Heart right ventricle (tissue), 16 donors: ENCODE results near the gene GTF2IRD2. TPM values are rescaled to one million over a fixed set of nuclear protein-coding genes. Genes with fewer than 3 reads are reported as not detected.
"Not testable (repeated sequence)": the region's sequence is repeated elsewhere in the genome, so short reads cannot be mapped to it uniquely, and the experiment has no call there.

Source experiments
- ATAC-seq, 8 donors: fragments of 200-7000 bp; cut with Tn5 transposase; one replicate each; pipeline ENCODE4 v1.9.1; 2020; ENCODE audit warnings: mild to moderate bottlenecking in 8 of 8, moderate library complexity in 8 of 8, moderate number of reproducible peaks in 1 of 8
- DNase-seq, 2 donors: peaks; one replicate each; pipeline ENCODE4 v3.0.0-alpha.2; 2020
- H3K27ac ChIP-seq, 10 donors: fragments of 200-600 bp; sonication (generic) in 2 of 10; one replicate each; pipeline versions ENCODE4 v1.5.0 to v1.8.0; 2020 to 2022; ENCODE audit warnings: mild to moderate bottlenecking in 3 of 10
- H3K27me3 ChIP-seq, 7 donors: fragments of 200-600 bp; one replicate each; pipeline ENCODE4 v1.8.0; 2021 to 2022; ENCODE audit warnings: mild to moderate bottlenecking in 2 of 7
- H3K36me3 ChIP-seq, 9 donors: fragments of 200-600 bp; sonication (generic) in 1 of 9; one replicate each; pipeline versions ENCODE4 v1.5.0 to v1.8.0; 2020 to 2022; ENCODE audit warnings: mild to moderate bottlenecking in 2 of 9
- H3K4me1 ChIP-seq, 9 donors: fragments of 200-600 bp; sonication (generic) in 1 of 9; one replicate each; pipeline versions ENCODE4 v1.5.0 to v1.8.0; 2020 to 2022; ENCODE audit warnings: mild to moderate bottlenecking in 4 of 9
- H3K4me3 ChIP-seq, 10 donors: fragments of 200-600 bp; sonication (generic) in 2 of 10; one replicate each; pipeline versions ENCODE4 v1.5.0 to v1.8.0; 2020 to 2022; ENCODE audit warnings: mild to moderate bottlenecking in 7 of 10, moderate library complexity in 2 of 10
- H3K9me3 ChIP-seq, 11 donors: fragments of 200-600 bp in 10 of 11; sonication (generic) in 2 of 11; one replicate each; pipeline versions ENCODE4 v1.5.0 to v1.8.0; 2013 to 2022; ENCODE audit warnings: mild to moderate bottlenecking in 2 of 11, control low read depth in 1 of 11, moderate library complexity in 1 of 11
- WGBS, 2 donors: extraction: QIAGEN DNeasy Blood & Tissue Kit; methylation state at CpG; one replicate each; pipeline ENCODE4 v1.1.7; 2013; ENCODE audit warnings: inconsistent platforms in 1 of 2; 5-methylcytosine and 5-hydroxymethylcytosine counted together
- intact Hi-C, 10 donors: fragments of 100-400 bp; cut with DNase I; formaldehyde crosslinking; loops; one replicate each; pipeline versions ENCODE4 v1.11.1 to v1.14.2; 2022
- polyA plus RNA-seq, 2 donors: library from polyadenylated mRNA; stranded (reverse); fragments of 200-250 nt; gene quantifications; one replicate each; pipeline ENCODE4 v1.2.3, GENCODE V29; 2013
- total RNA-seq, 10 donors: library from RNA; stranded (reverse); fragmentation: NEBNext Ultra II Directional in 3 of 10; extraction: Animal tissue kit (Norgen Biotek cat#: 25700) in 3 of 10; gene quantifications; one replicate each; pipeline versions ENCODE4 v1.2.1 to v1.2.4, GENCODE V29; 2021 to 2023
- donor health status: Arrhythmogenic right ventricular cardiomyopathy.
- donor health status: ischemic (EF 13 %, LVEDD 7.1; RV severe dilation, severe dysfunction).
- donor health status: healthy with polysubstance abuse.
- donor health status: DM: no; HTN: yes; CAD: no.
- donor health status: DM: no; HTN: no; CAD: no.
- donor health status: ischemic (EF 25% LVEDD 6.9; RV normal size, moderate dysfunction).
- donor health status: ischemic (EF 25% LVEDD 5.7; RV mildly dilated, moderate dysfunction).
- donor health status: healthy.
- donor health status: DM: yes; HTN: yes; CAD: no.
- donor health status: Ischemic cardiomyopathy.
- donor health status: ischemic (EF 35%, LVEDD 5.7; RV mildly dilated, moderate dysfunction).
- donor health status: nonischemic (EF 11% LVEDD 7.7; RV severe dilation, severe dysfunction).
- donor health status: DM: yes; HTN: yes; CAD: no.
- donor health status: PGD.
- donor health status: ischemic (EF 29% LVEDD 5.4; RV normal size, mild dysfunction).
- donor health status: nonischemic (EF 23%, LVEDD 6.1; RV moderate dilation, normal function).

Gene GTF2IRD2
- total and polyA plus RNA-seq, 12 donors, result 10.1 to 26.1 (median 17.7) TPM

GRCh38 chr7:74849853-74850252, 1.6 kb downstream of the GTF2IRD2 start:
- no CpG with 5 or more reads among the region's 12 CpGs for WGBS, 2 donors
- H3K4me3 ChIP-seq, H3K36me3 ChIP-seq, intact Hi-C loops, DNase-seq, H3K9me3 ChIP-seq, H3K27ac ChIP-seq, H3K4me1 ChIP-seq, H3K27me3 ChIP-seq: not testable (repeated sequence)
- ATAC-seq, result peak; percentile 55 to 87 (median 67)

GRCh38 chr7:74830411-74830810, 21.0 kb downstream of the GTF2IRD2 start:
- DNase-seq, H3K27me3 ChIP-seq, H3K4me1 ChIP-seq, intact Hi-C loops, H3K36me3 ChIP-seq, H3K27ac ChIP-seq, H3K4me3 ChIP-seq, H3K9me3 ChIP-seq, ATAC-seq: not testable (repeated sequence)
- no CpG with 5 or more reads among the region's 4 CpGs for WGBS, 2 donors

GRCh38 chr7:74829959-74830358, 21.4 kb downstream of the GTF2IRD2 start:
- H3K4me3 ChIP-seq, H3K27me3 ChIP-seq, H3K4me1 ChIP-seq, intact Hi-C loops, H3K36me3 ChIP-seq, H3K9me3 ChIP-seq, H3K27ac ChIP-seq, DNase-seq: not testable (repeated sequence)
- 74 to 76% methylated on average over 1 of the region's 4 CpGs for WGBS, 2 donors
- ATAC-seq, result peak in 1 of 8 donors; percentile 11

- not testable (repeated sequence) for ATAC-seq
- WGBS, 2 donors, result no CpG with 5 or more reads among the region's 5 CpGs
These were observed 30.1 kb downstream of the GTF2IRD2 start for GRCh38 chr7:74821259-74821658.

GRCh38 chr7:74820146-74820805, 31.1 kb downstream of the GTF2IRD2 start:
- H3K27me3 ChIP-seq, DNase-seq, H3K4me1 ChIP-seq, H3K9me3 ChIP-seq, intact Hi-C loops, H3K4me3 ChIP-seq, H3K27ac ChIP-seq, H3K36me3 ChIP-seq: not testable (repeated sequence)
- ATAC-seq, result peak; percentile 4 to 97 (median 82)
- no CpG with 5 or more reads among the region's 23 CpGs for WGBS, 2 donors

More at GRCh38 chr7:74821259-74821658, 30.1 kb downstream of the GTF2IRD2 start:
- H3K27me3 ChIP-seq, intact Hi-C loops, H3K9me3 ChIP-seq, H3K36me3 ChIP-seq, H3K4me1 ChIP-seq, H3K4me3 ChIP-seq, H3K27ac ChIP-seq, DNase-seq: not testable (repeated sequence)

GRCh38 chr7:74815882-74816281, 35.5 kb downstream of the GTF2IRD2 start:
- WGBS, 2 donors, result no CpG with 5 or more reads among the region's 3 CpGs

GRCh38 chr7:74798644-74799043, 52.8 kb downstream of the GTF2IRD2 start:
- H3K4me1 ChIP-seq, H3K36me3 ChIP-seq, H3K4me3 ChIP-seq, DNase-seq, ATAC-seq, intact Hi-C loops, H3K27me3 ChIP-seq, H3K27ac ChIP-seq, H3K9me3 ChIP-seq: not testable (repeated sequence)
- 100% methylated on average over 1 of the region's 4 CpGs for WGBS, 2 donors

More at GRCh38 chr7:74815882-74816281, 35.5 kb downstream of the GTF2IRD2 start:
- H3K36me3 ChIP-seq, H3K4me3 ChIP-seq, DNase-seq, H3K27ac ChIP-seq, H3K4me1 ChIP-seq, intact Hi-C loops, H3K9me3 ChIP-seq, H3K27me3 ChIP-seq: not testable (repeated sequence)
- ATAC-seq, result peak in 1 of 8 donors; percentile 34

- H3K9me3 ChIP-seq, H3K27ac ChIP-seq, ATAC-seq, H3K4me1 ChIP-seq, DNase-seq, H3K27me3 ChIP-seq, H3K4me3 ChIP-seq, intact Hi-C loops, H3K36me3 ChIP-seq: not testable (repeated sequence)
- WGBS, 2 donors, result 94 to 95% methylated on average over 11 to 12 of the region's 27 CpGs
These were observed 53.4 kb downstream of the GTF2IRD2 start for GRCh38 chr7:74797848-74798622.

GRCh38 chr7:74789200-74789736, 62.1 kb downstream of the GTF2IRD2 start:
- 10 to 13% methylated on average over 3 of the region's 24 CpGs for WGBS, 2 donors
- DNase-seq, intact Hi-C loops: not testable (repeated sequence)

GRCh38 chr7:74788369-74789150, 62.8 kb downstream of the GTF2IRD2 start:
- 0 to 1% methylated on average over 19 to 37 of the region's 82 CpGs for WGBS, 2 donors
- peak overlapping the region in 8 of 10 donors; percentile 18 to 47 (median 43) for H3K4me3 ChIP-seq
- peak overlapping the region in 1 of 10 donors; percentile 56 for H3K27ac ChIP-seq
- H3K36me3 ChIP-seq, H3K4me1 ChIP-seq, H3K9me3 ChIP-seq, intact Hi-C loops, H3K27me3 ChIP-seq: not testable (repeated sequence)
- peak; percentile 96 to 97 for DNase-seq
- ATAC-seq, result peak; percentile 96 to 99 (median 98)

More at GRCh38 chr7:74789200-74789736, 62.1 kb downstream of the GTF2IRD2 start:
- H3K4me1 ChIP-seq, H3K27me3 ChIP-seq, H3K36me3 ChIP-seq, H3K27ac ChIP-seq, H3K9me3 ChIP-seq, H3K4me3 ChIP-seq: not testable (repeated sequence)
- ATAC-seq, result peak; percentile 2 to 15 (median 5)
